H1 (cell line): ENCODE measurements around the gene MORN2. TPM values are rescaled to one million over a fixed set of nuclear protein-coding genes. Genes with fewer than 3 reads are reported as not detected.

Experiments used
- CTCF ChIA-PET: fragments of 300-600 bp; sonication (Branson Sonifier 250); formaldehyde crosslinking; loops from one replicate; lab custom pipeline; 2021; ENCODE audit not compliant: partially characterized antibody; lab: Charles Lee
- POLR2A ChIA-PET: fragments of 300-600 bp; sonication (Branson Sonifier 250); formaldehyde crosslinking; loops from one replicate; lab custom pipeline; 2021; ENCODE audit warnings: inconsistent platforms; ENCODE audit not compliant: partially characterized antibody; lab: Charles Lee
- DNase-seq, 2 experiments: peaks; one replicate each; pipeline versions ENCODE4 v3.0.0 to v3.0.0-alpha.2; 2010 to 2022; ENCODE audit warnings: low spot score in 2 of 2, low read depth in 1 of 2, mixed read lengths in 1 of 2
- FAIRE-seq: peaks from 2 replicates; lab custom pipeline; 2011; peaks lifted over from hg19 to GRCh38; lab: Jason Lieb, UNC
- H2AFZ ChIP-seq: 2 replicates; pipeline ENCODE4 v1.8.1; 2012; ENCODE audit warnings: low read length, inconsistent platforms
- H2AK5ac ChIP-seq: 2 replicates; pipeline ENCODE4 v1.6.1; 2013; ENCODE audit warnings: low read depth, low read length
- H2BK120ac ChIP-seq: replicated peaks from 2 replicates; pipeline ENCODE3; 2013; ENCODE audit warnings: low read depth, low read length, inconsistent platforms
- H2BK12ac ChIP-seq: 2 replicates; pipeline ENCODE4 v1.6.1; 2013; ENCODE audit warnings: low read depth, low read length
- H2BK15ac ChIP-seq: 2 replicates; pipeline ENCODE4 v1.6.1; 2013; ENCODE audit warnings: low read length
- H2BK20ac ChIP-seq: 2 replicates; pipeline ENCODE4 v1.6.1; 2013; ENCODE audit warnings: low read length
- H2BK5ac ChIP-seq: 2 replicates; pipeline ENCODE4 v1.6.1; 2013; ENCODE audit warnings: low read depth, low read length
- H3K14ac ChIP-seq: 2 replicates; pipeline ENCODE4 v1.6.1; 2013; ENCODE audit warnings: inconsistent platforms; ENCODE audit not compliant: insufficient read length
- H3K18ac ChIP-seq: 2 replicates; pipeline ENCODE4 v1.6.1; 2013; ENCODE audit warnings: low read length; ENCODE audit errors: extremely low read depth
- H3K23ac ChIP-seq: 2 replicates; pipeline ENCODE4 v1.6.1; 2013; ENCODE audit warnings: inconsistent platforms; ENCODE audit not compliant: insufficient read length
- H3K23me2 ChIP-seq: 2 replicates; pipeline ENCODE4 v1.6.1; 2013; ENCODE audit warnings: low read depth, low read length
- H3K27ac ChIP-seq: 2 replicates; pipeline ENCODE4 v1.6.1; 2011; ENCODE audit warnings: low read depth, low read length, inconsistent platforms
- H3K27me3 ChIP-seq, 4 experiments: replicated peaks in 1 of 4; 1 replicate in 1 of 4; 2 replicates in 3 of 4; pipeline versions ENCODE4 v1.6.1 to v1.8.1; 2011 to 2013; ENCODE audit warnings: low read length in 3 of 4, mild to moderate bottlenecking in 3 of 4, inconsistent platforms in 2 of 4, mixed read lengths in 2 of 4, moderate library complexity in 1 of 4; ENCODE audit not compliant: control insufficient read depth in 3 of 4, insufficient read depth in 3 of 4; ENCODE audit errors: extremely low read depth in 1 of 4
- H3K36me3 ChIP-seq, 4 experiments: 2 replicates each; pipeline versions ENCODE4 v1.6.1 to v1.8.1; 2011 to 2013; ENCODE audit warnings: mild to moderate bottlenecking in 4 of 4, low read length in 3 of 4, moderate library complexity in 2 of 4, control low read depth in 1 of 4, inconsistent platforms in 1 of 4; ENCODE audit not compliant: insufficient read depth in 4 of 4, control insufficient read depth in 2 of 4
- H3K4ac ChIP-seq: replicated peaks from 2 replicates; pipeline ENCODE3; 2013; ENCODE audit warnings: low read length, low read depth, mixed read lengths, inconsistent platforms; ENCODE audit not compliant: insufficient read length
- H3K4me1 ChIP-seq, 4 experiments: replicated peaks in 1 of 4; 1 replicate in 1 of 4; 2 replicates in 3 of 4; pipeline versions ENCODE4 v1.6.1 to v1.8.1; 2011 to 2013; ENCODE audit warnings: low read length in 3 of 4, inconsistent platforms in 2 of 4, mixed read lengths in 1 of 4; ENCODE audit not compliant: insufficient read depth in 4 of 4, control insufficient read depth in 3 of 4
- H3K4me2 ChIP-seq, 2 experiments: 2 replicates each; pipeline versions ENCODE4 v1.6.1 to v1.8.1; 2011 to 2013; ENCODE audit warnings: low read depth in 2 of 2, low read length in 2 of 2, control low read depth in 1 of 2, inconsistent platforms in 1 of 2, mild to moderate bottlenecking in 1 of 2; ENCODE audit not compliant: insufficient read depth in 1 of 2
- H3K4me3 ChIP-seq, 4 experiments: fragments of 200-600, 300-600 bp in 1 of 4; sonication (generic), shearing (Covaris generic), sonication (Bioruptor Twin) in 1 of 4; 2 replicates each; pipeline versions ENCODE4 v1.5.1 to v1.8.1; 2011 to 2016; ENCODE audit warnings: low read length in 4 of 4, low read depth in 3 of 4, control low read depth in 2 of 4, inconsistent platforms in 2 of 4, mild to moderate bottlenecking in 2 of 4, mixed read lengths in 1 of 4, moderate library complexity in 1 of 4; ENCODE audit not compliant: insufficient read depth in 2 of 4; ENCODE audit errors: extremely low read depth in 1 of 4
- H3K56ac ChIP-seq: replicated peaks from 2 replicates; pipeline ENCODE3; 2013; ENCODE audit warnings: low read depth, mild to moderate bottlenecking, mixed read lengths, low read length, inconsistent platforms; ENCODE audit not compliant: insufficient read length
- H3K79me1 ChIP-seq: 2 replicates; pipeline ENCODE4 v1.6.1; 2013; ENCODE audit warnings: low read depth, low read length, control low read depth
- H3K79me2 ChIP-seq, 2 experiments: 2 replicates each; pipeline versions ENCODE4 v1.6.1 to v1.8.1; 2012 to 2013; ENCODE audit warnings: low read length in 2 of 2, mild to moderate bottlenecking in 2 of 2, inconsistent platforms in 1 of 2; ENCODE audit not compliant: insufficient read depth in 2 of 2, control insufficient read depth in 1 of 2
- H3K9ac ChIP-seq, 4 experiments: replicated peaks in 1 of 4; 1 replicate in 1 of 4; 2 replicates in 3 of 4; pipeline versions ENCODE4 v1.6.1 to v1.8.1; 2011 to 2013; ENCODE audit warnings: low read depth in 3 of 4, low read length in 3 of 4, control low read depth in 2 of 4, mild to moderate bottlenecking in 2 of 4, moderate library complexity in 2 of 4, inconsistent platforms in 1 of 4; ENCODE audit errors: extremely low read depth in 1 of 4
- H3K9me3 ChIP-seq, 2 experiments: 2 replicates each; pipeline versions ENCODE4 v1.6.1 to v1.8.1; 2012 to 2013; ENCODE audit warnings: mild to moderate bottlenecking in 2 of 2, moderate library complexity in 2 of 2, control low read depth in 1 of 2, inconsistent platforms in 1 of 2, low read depth in 1 of 2, low read length in 1 of 2, mixed read lengths in 1 of 2; ENCODE audit not compliant: insufficient read depth in 2 of 2
- H4K20me1 ChIP-seq, 2 experiments: replicated peaks in 1 of 2; 2 replicates each; pipeline versions ENCODE3 to v1.8.1; 2011 to 2013; ENCODE audit warnings: inconsistent platforms in 2 of 2, low read length in 2 of 2, mild to moderate bottlenecking in 1 of 2; ENCODE audit not compliant: insufficient read depth in 2 of 2, control insufficient read depth in 1 of 2
- H4K5ac ChIP-seq: 2 replicates; pipeline ENCODE4 v1.6.1; 2013; ENCODE audit warnings: low read length, low read depth, mixed read lengths, inconsistent platforms; ENCODE audit not compliant: insufficient read length
- H4K8ac ChIP-seq: 2 replicates; pipeline ENCODE4 v1.8.0; 2013; ENCODE audit warnings: mild to moderate bottlenecking, moderate library complexity, low read length, inconsistent platforms; ENCODE audit not compliant: insufficient read depth; ENCODE audit errors: extremely low read depth
- H4K91ac ChIP-seq: replicated peaks from 2 replicates; pipeline ENCODE3; 2013; ENCODE audit warnings: low read length, mixed read lengths, inconsistent platforms; ENCODE audit not compliant: insufficient read length
- BACH1 ChIP-seq: IDR thresholded peaks from 2 replicates; pipeline ENCODE4 v1.6.1; 2012; ENCODE audit warnings: low read length, improper control_type of control experiment
- CBX5 ChIP-seq: fragments of 300-800, 300-1000 bp; sonication (generic); IDR thresholded peaks from 2 replicates; pipeline ENCODE4 v1.7.1; 2016; ENCODE audit warnings: antibody characterized with exemption, low read length, low read depth
- CBX8 ChIP-seq: fragments of 300-800, 300-1000 bp; sonication (generic); IDR thresholded peaks from 2 replicates; pipeline ENCODE4 v1.7.1; 2016; ENCODE audit warnings: low read depth, low read length, borderline replicate concordance
- CHD1 ChIP-seq: IDR thresholded peaks from 2 replicates; pipeline ENCODE4 v1.6.1; 2012; ENCODE audit warnings: low read depth, low read length, improper control_type of control experiment
- CTCF ChIP-seq, 3 experiments: IDR thresholded peaks; 1 replicate in 2 of 3; 2 replicates in 1 of 3; pipeline versions ENCODE4 v1.5.1 to v1.6.1; 2011; ENCODE audit warnings: low read length in 3 of 3, mild to moderate bottlenecking in 3 of 3, inconsistent platforms in 2 of 3, low read depth in 1 of 3, moderate library complexity in 1 of 3; ENCODE audit not compliant: insufficient read depth in 1 of 3; ENCODE audit errors: control extremely low read depth in 1 of 3
- KDM1A ChIP-seq: fragments of 200-600, 300-600 bp; sonication (generic); IDR thresholded peaks from 2 replicates; pipeline ENCODE4 v1.7.1; 2016; ENCODE audit warnings: mild to moderate bottlenecking, low read length, borderline replicate concordance
- NRF1 ChIP-seq: IDR thresholded peaks from 2 replicates; pipeline ENCODE4 v1.6.1; 2011; ENCODE audit warnings: mild to moderate bottlenecking, low read depth, low read length, improper control_type of control experiment
- TAF7 ChIP-seq: optimal IDR thresholded peaks from 2 replicates; pipeline ENCODE3; 2011; ENCODE audit warnings: low read depth, mild to moderate bottlenecking, inconsistent platforms, low read length, moderate library complexity, borderline replicate concordance
- WGBS, 2 experiments: shearing (Covaris generic) in 1 of 2; methylation state at CpG; one replicate each; pipeline versions ENCODE4 v1.1.6 to v1.1.7; 2013 to 2015; ENCODE audit warnings: low lambda C conversion rate in 2 of 2, mixed read lengths in 2 of 2, inconsistent platforms in 1 of 2, low coverage in 1 of 2, missing lambda C conversion rate in 1 of 2; ENCODE audit not compliant: insufficient replicate concordance in 2 of 2, insufficient coverage in 1 of 2, insufficient read length in 1 of 2; ENCODE audit errors: extremely low coverage in 1 of 2, missing lambda C conversion rate in 1 of 2; 5-methylcytosine and 5-hydroxymethylcytosine counted together
- polyA plus RNA-seq, 7 experiments: library from polyadenylated mRNA; depleted of rRNA in 3 of 7; stranded (reverse) in 5 of 7; unstranded in 2 of 7; fragments of >200 nt in 5 of 7; fragments of 200-250 nt in 2 of 7; gene quantifications; 1 replicate in 5 of 7; 2 replicates in 1 of 7; 4 replicates in 1 of 7; pipeline versions ENCODE4 v1.2.1 to v1.2.3, GENCODE V29; 2011 to 2013; ENCODE audit warnings: missing spikeins in 2 of 7, mixed read lengths in 2 of 7
- total RNA-seq: library from RNA; stranded (reverse); fragmentation: NEBNext Ultra II Directional; extraction: Animal tissue kit (Norgen Biotek cat#: 25700); gene quantifications from 2 replicates; pipeline ENCODE4 v1.2.1, GENCODE V29; 2021
- TF ChIP-seq, protein P1 (sequence below): IDR thresholded peaks from 2 replicates; pipeline ENCODE4 v1.6.1; 2011; ENCODE audit warnings: low read depth, mild to moderate bottlenecking, low read length; ENCODE audit not compliant: insufficient read depth

The MORN2 gene
- total and polyA plus RNA-seq, 2 of the 8 experiments (the other 6 are each of a cell fraction or from before 2014, with no cell fraction given) = 7.2 to 11.3 TPM

DNA sequence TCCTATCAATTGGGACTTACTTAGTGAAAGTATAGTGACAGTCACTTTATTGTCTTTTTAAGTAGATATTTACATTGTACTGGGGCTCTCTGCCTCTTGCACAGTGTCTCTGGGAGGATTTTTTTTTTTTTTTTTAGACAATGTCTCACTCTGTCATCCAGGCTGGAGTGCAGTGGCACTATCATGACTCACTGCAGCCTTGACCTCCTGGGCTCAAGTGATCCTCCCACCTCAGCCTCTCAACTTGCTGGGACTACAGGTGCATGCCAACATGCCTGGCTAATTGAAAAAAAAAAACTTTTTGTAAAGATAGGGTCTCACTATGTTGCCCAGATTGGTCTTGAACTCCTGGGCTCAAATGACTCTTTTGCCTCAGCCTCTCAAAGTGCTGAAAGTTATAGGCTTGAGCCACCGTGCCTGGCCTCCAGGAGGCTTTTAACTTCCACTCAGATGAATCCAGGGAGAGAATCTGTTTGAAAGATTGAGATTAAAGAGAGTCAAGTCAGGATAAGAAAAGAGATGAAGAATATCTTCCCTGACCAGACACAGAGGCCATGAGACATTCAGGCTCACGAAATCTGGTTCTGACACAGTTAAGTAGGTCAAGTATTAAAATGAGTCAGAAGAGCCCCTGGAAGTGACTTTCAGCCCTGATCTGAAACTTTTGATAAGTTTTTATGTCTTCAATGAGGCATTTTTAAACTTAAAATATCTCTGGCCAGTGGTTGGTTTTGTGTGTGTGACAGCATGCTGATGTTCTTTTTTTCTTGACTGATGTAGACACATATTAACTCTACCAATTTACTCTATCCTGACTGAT is 32.2 kb downstream of the MORN2 start:
- CTCF ChIA-PET = interaction anchor here (0.6 to 3.7 kb wide), 2 partner anchors 15 to 40 kb away, joined by 3 to 11 read pairs; no protein-coding TSS in a partner anchor
- Histone ChIP-seq H2BK12ac (no peak overlapping the region), H3K79me2 (no peaks in the 10 kb centered on the region), H2BK15ac (no peak overlapping the region), H4K8ac (no peak overlapping the region), H4K5ac (no peak overlapping the region), H3K23me2 (no peaks in the 10 kb centered on the region), H3K4me2 (no peak overlapping the region), H4K91ac (no peak overlapping the region), H2AK5ac (no peak overlapping the region), H2BK120ac (no peak overlapping the region), H3K56ac (no peak overlapping the region), H2AFZ (no peak overlapping the region), H3K27ac (no peak overlapping the region), H3K9me3 (no peaks in the 10 kb centered on the region), H3K14ac (no peak overlapping the region), H3K4me1 (no peaks in the 10 kb centered on the region), H3K18ac (no peak overlapping the region), H3K79me1 (no peaks in the 10 kb centered on the region), H3K4me3 (no peak overlapping the region), H3K23ac (no peak overlapping the region), H2BK20ac (no peak overlapping the region), H3K36me3 (no peaks in the 10 kb centered on the region), H2BK5ac (no peak overlapping the region), H3K4ac (no peak overlapping the region), H3K9ac (no peak overlapping the region), H3K27me3 (no peaks in the 10 kb centered on the region), H4K20me1 (no peaks in the 10 kb centered on the region)
- 84% methylated on average over 2 of the region's 2 CpGs; no CpG with 5 or more reads in 1 of the 2 experiments for WGBS, 2 experiments
- FAIRE-seq (no peak), DNase-seq (no peak)
- POLR2A ChIA-PET = no interaction called here
- TF ChIP-seq NRF1 = no peak
- TF ChIP-seq CHD1 = no peak
- TF ChIP-seq KDM1A = no peak
- TF ChIP-seq BACH1 = no peak
- no peak for TF ChIP-seq CBX5
- no peak for TF ChIP-seq CTCF (IDR thresholded peaks at IDR 0.05; ENCODE audit: control extremely low read depth in 1 of 3, insufficient read depth in 1 of 3, low read depth in 1 of 3, low read length in 3 of 3)
- TF ChIP-seq TAF7 = no peak
- no peak for TF ChIP-seq CBX8
- TF ChIP-seq, protein P1, sequence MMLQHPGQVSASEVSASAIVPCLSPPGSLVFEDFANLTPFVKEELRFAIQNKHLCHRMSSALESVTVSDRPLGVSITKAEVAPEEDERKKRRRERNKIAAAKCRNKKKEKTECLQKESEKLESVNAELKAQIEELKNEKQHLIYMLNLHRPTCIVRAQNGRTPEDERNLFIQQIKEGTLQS = no peak
